Measurements from ENCODE around the gene RIPOR3.
"Not testable (repeated sequence)": the region's sequence is repeated elsewhere in the genome, so short reads cannot be mapped to it uniquely, and the experiment has no call there.

DNA sequence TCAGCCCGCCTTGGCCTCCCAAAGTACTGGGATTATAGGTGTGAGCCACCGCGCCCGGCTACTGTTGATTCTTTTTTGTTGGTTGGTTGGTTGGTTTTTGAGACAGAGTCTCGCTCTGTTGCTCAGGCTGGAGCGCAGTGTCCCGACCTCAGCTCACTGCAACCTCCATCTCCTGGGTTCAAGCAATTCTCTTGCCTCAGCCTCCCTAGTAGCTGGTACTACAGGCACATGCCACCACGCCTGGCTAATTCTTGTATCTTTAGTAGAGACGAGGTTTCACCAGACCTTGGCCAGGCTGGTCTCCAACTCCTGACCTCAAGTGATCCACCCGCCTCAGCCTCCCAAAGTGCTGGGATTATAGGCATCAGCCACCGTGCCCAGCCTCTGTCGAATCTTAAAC, 23.1 kb upstream of the RIPOR3 start:
- TF ChIP-seq EZH2 (IDR thresholded peaks at IDR 0.05; ENCODE audit: low read length): not testable (repeated sequence)
- TF ChIP-seq, protein P1, sequence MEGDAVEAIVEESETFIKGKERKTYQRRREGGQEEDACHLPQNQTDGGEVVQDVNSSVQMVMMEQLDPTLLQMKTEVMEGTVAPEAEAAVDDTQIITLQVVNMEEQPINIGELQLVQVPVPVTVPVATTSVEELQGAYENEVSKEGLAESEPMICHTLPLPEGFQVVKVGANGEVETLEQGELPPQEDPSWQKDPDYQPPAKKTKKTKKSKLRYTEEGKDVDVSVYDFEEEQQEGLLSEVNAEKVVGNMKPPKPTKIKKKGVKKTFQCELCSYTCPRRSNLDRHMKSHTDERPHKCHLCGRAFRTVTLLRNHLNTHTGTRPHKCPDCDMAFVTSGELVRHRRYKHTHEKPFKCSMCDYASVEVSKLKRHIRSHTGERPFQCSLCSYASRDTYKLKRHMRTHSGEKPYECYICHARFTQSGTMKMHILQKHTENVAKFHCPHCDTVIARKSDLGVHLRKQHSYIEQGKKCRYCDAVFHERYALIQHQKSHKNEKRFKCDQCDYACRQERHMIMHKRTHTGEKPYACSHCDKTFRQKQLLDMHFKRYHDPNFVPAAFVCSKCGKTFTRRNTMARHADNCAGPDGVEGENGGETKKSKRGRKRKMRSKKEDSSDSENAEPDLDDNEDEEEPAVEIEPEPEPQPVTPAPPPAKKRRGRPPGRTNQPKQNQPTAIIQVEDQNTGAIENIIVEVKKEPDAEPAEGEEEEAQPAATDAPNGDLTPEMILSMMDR (optimal IDR thresholded peaks at IDR 0.05 in 1 of 3, IDR thresholded peaks at IDR 0.05 in 1 of 3, conservative IDR thresholded peaks at IDR 0.05 in 1 of 3; ENCODE audit: extremely low read depth in 1 of 3, insufficient read depth in 2 of 3, low read length in 3 of 3): not testable (repeated sequence)
